NCI-H2107 (cell line): ENCODE measurements around the gene FHL2.

ENCODE experiments used
- DNase-seq: peaks from one replicate; lab custom pipeline; 2025; lab: John Stamatoyannopoulos, UW

Gene FHL2

GRCh38 chr2:105378276-105378840 lies 20.5 kb downstream of the FHL2 start:
- no peak for DNase-seq

GRCh38 chr2:105377871-105378270 lies 21.0 kb downstream of the FHL2 start:
- no peak for DNase-seq

- DNase-seq: no peak
These were observed 22.0 kb downstream of the FHL2 start for GRCh38 chr2:105376789-105377240.

DNA sequence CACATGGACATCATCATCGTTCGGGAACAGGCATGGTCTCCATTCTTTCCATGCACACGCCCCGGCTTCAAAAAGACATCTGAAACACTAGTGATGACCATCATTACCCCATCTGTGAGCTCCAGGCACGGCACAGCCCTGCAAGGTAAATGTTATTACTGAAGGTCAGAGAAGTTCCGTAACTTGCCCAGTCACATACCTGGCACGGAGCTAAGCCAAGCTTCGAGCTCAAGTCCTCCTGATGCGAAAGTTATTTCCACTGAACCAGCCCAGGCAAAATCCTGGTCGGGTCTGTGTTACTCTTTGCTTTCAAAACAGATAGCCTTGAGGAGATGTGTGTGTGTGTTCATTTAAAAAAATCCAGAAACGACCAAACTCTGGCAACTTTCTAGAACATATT lies 22.8 kb downstream of the FHL2 start:
- no peak for DNase-seq

DNA sequence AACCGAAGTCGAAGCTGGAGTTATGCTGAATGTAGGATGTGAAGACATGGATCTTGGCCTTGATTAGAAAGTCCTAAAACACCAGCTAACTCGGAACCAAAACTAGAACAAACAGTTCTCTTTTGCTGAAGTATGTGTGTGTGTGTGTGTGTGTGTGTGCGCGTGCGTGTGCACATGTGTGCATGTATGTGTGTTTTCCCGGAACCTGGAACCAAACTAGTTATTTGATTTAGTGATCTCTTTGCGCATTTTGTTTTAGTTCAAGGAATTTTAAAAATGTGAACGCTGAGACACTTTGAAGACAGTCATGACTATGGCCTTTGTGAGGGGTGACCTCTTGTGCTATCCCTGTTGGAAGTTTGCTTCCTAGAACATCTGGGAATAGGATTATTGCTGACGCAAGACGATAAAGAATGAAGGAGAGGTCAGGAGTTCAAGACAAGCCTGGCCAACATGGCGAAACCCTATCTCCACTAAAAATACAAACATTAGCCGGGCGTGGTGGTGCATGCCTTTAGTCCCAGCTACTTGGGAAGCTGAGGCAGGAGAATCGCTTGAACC lies 23.8 kb downstream of the FHL2 start:
- DNase-seq: no peak

GRCh38 chr2:105373895-105374401 lies 24.9 kb downstream of the FHL2 start:
- no peak for DNase-seq

DNA sequence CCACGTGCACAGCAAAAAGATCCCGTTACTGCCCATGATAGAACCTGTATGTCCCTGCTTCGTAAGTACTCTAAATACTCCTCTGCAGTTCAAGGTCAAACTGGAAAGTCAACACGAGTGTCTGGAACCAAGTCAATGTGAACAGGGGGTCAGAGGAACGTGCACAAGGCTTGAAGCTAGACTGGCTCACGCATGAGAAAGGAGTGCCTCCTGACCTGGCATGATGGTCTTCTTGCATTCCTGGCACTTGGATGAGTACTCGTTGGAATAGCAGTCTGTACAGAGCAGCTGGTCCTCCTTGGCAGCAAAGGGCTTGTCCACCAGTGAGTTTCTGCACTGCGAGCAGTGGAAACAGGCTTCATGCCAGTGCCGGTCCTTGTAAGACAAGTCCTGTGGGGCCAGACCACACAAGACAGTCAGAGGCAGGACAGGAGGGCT lies 25.5 kb downstream of the FHL2 start:
- DNase-seq: no peak

GRCh38 chr2:105371810-105372209 lies 27.0 kb downstream of the FHL2 start:
- no peak for DNase-seq

- DNase-seq: no peak
These were observed 27.7 kb downstream of the FHL2 start for GRCh38 chr2:105371156-105371555.

GRCh38 chr2:105369777-105370690 lies 28.8 kb downstream of the FHL2 start:
- peak; percentile 74 for DNase-seq

- no peak for DNase-seq
These were observed 30.0 kb downstream of the FHL2 start for GRCh38 chr2:105368759-105369408.

- DNase-seq: no peak
These were observed 33.6 kb downstream of the FHL2 start for GRCh38 chr2:105365206-105365605.

DNA sequence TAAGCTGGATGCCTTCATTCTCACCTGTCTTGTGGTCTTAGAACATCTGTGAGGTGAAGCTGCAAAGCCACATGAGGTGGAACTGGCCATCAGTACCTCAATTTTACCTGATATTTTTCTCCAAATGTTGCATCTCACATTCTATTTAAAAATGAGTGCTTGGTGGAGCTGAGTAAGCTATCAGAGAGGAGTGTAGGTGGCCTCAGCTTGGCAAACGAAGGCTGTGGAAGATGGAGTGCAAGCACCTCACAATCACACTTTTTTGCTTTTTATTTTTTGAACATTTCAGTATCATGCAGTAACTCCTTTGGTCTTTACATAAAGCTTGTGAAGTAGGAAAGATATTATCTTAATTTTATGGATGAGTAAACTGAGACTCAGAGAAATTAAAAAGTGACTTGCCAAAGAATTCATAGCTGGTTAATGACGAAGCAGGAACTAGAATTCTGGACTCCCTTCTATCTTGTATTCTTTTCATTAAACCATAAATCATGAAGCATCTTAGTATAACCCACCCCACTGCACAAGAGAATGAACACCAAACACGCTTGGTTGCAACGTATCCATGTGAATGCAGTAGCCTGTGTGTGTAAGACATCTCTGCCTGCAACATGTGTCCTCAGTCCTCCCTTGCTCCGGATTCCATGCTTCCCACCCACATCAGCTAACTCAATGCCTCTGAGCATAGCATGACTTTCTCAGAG lies 34.3 kb downstream of the FHL2 start:
- DNase-seq: no peak

DNA sequence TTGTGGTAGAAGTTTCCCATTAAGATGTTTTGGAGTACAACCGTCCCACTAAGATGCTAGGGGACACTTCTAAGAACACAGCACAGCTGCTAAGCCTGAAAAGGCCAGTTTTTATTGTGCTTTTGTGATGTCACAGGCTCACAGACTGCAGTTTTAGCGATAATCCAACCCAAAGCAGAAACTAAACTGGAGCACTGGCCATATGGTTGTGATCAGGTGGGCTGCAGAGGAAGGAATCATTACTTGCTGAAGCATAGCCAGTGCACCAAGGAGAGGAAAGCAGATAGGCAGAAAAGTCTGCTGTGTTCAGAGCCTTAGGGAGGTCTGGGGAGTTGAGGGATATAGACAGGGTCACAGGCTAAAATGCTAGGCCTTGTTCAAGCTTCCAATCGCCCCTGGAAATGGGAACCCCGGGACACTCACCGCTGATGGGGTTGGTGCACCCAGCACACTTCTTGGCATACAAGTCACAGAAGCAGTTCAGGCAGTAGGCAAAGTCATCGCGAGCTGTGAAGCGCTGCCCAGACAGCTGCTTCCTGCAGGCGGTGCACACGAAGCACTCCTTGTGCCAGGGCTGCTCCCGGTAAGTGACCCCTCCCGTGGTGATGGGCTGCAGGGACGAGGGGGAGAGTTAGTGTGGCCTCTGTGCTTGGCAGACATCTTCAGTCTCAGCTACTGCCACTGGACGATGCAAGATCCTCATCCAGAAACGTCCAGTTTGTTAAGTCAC lies 35.8 kb downstream of the FHL2 start:
- no peak for DNase-seq

- DNase-seq: no peak
These were observed 37.6 kb downstream of the FHL2 start for GRCh38 chr2:105361102-105361889.

DNA sequence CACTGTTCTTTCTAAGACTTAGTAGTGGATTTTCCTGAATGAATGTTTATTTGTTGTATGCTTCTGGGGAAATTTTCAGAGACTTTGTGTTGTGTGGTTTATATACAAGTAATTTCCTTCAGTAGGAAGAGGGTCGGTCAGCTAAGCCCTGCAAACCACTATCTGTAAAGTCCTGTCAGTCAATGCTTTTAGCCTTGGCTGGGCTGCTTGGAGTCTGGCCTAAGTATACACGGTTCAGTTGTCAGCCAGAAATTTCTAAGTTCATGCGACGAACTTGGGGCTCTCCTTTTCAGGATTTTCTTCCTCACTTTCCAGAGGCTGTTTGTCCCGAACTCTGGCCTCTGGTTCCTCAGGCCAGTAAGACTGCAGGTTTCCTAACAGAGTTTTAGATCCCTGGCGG lies 40.3 kb downstream of the FHL2 start:
- no peak for DNase-seq

DNA sequence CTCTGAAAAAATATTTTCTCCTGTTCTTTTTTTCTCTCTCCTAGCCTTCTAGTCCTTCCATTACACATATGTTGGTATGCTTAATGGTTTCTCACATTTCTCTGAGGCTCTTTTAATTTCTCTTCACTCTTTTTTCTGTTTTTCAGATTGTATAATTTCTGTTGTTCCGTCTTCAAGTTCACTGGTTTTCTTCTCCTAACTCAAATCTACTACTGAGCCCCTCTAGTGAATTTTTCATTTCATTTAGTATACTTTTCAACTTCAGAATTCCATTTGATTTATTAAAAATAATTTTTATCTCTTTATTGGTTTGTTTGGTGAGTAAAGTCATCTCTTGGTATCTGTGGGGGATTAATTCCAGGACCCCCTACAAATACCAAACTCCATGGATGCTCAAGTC lies 41.7 kb downstream of the FHL2 start:
- no peak for DNase-seq

DNA sequence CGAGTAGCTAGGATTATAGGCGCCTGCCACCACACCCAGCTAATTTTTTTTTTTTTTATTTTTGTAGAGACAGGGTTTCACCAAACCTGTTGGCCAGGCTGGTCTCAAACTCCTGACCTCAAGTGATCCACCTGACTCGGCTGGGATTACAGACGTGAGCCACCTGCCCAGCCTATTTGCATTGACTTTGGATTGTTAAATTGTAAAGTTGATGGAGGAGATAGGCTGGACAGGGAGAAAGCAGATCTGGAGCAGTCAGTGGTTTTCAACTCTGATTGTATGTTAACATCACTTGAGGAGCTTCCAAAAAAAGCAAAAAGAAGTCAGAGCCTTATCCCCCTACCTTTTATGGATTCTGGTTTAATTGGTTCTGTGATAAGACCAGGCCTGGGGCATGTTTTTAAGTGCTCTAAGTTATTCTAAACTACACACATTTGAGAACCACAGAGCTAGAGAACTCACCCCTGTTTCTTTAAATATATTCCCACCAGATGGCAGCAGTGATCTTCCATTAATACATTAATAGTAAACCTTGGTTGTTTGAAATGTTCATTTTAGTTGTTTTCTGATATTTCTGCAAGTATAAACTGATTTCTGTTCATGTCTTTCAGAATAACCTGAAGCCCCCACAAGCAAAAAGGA lies 54.0 kb downstream of the FHL2 start:
- no peak for DNase-seq

- no peak for DNase-seq
These were observed 59.4 kb downstream of the FHL2 start for GRCh38 chr2:105339414-105339813.

DNA sequence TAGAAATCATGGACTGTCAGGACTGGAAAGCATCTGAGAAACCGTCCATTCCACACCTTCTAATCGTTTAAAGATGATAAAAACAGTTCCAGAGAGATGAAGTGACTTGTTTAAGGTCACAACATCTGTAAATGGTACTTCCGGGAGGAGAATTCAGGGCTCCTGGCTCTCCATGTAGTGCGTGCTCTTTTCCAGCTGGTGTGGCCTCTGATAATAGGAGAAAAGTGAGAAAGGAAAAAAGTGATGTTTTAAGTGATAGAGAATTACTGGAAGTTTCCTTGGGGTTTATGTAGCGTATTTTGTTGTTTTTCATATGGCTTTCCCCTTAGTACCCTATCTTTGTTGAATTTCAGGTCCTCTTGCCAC lies 60.8 kb downstream of the FHL2 start:
- DNase-seq: no peak
